Body of pancreas (tissue), 4 donors: ENCODE measurements around the gene TYW1B. TPM values are rescaled to one million over a fixed set of nuclear protein-coding genes. Genes with fewer than 3 reads are reported as not detected.
"Not testable (repeated sequence)": the region's sequence is repeated elsewhere in the genome, so short reads cannot be mapped to it uniquely, and the experiment has no call there.

Experiments
- ATAC-seq: fragments of 150-250 bp; one replicate; pipeline ENCODE4 v1.9.1; 2016
- DNase-seq, 4 donors: peaks; one replicate each; pipeline ENCODE4 v3.0.0-alpha.2; 2019
- H3K27ac ChIP-seq, 4 donors: fragments of 200-600 bp; sonication (generic); 1 replicate in 3 of 4; 2 replicates in 1 of 4; pipeline versions ENCODE4 v1.5.1 to v1.6.1; 2016 to 2019; ENCODE audit warnings: mild to moderate bottlenecking in 1 of 4, mixed read lengths in 1 of 4, moderate library complexity in 1 of 4
- H3K27me3 ChIP-seq, 2 donors: fragments of 200-600 bp; sonication (generic); one replicate each; pipeline ENCODE4 v1.6.0; 2016; ENCODE audit warnings: mild to moderate bottlenecking in 1 of 2
- H3K36me3 ChIP-seq, 2 donors: fragments of 200-600 bp; sonication (generic); replicated peaks in 1 of 2; 2 replicates each; pipeline ENCODE4 v1.5.1; 2016; ENCODE audit warnings: low read depth in 2 of 2; ENCODE audit not compliant: insufficient read depth in 1 of 2
- H3K4me1 ChIP-seq: fragments of 200-600 bp; sonication (generic); one replicate; pipeline ENCODE4 v1.6.0; 2016
- H3K4me3 ChIP-seq, 2 donors: fragments of 200-600 bp; sonication (generic); 1 replicate in 1 of 2; 2 replicates in 1 of 2; pipeline ENCODE4 v1.5.1; 2016 to 2019
- H3K9me3 ChIP-seq, 3 donors: fragments of 200-600 bp; sonication (generic); 1 replicate in 2 of 3; 2 replicates in 1 of 3; pipeline ENCODE4 v1.5.1; 2016
- CTCF ChIP-seq, 7 experiments: fragments of 450-650 bp in 4 of 7; fragments of 200-600 bp in 3 of 7; sonication (generic) in 3 of 7; IDR thresholded peaks; one replicate each; pipeline ENCODE4 v1.5.1; 2016 to 2019; ENCODE audit warnings: antibody characterized with exemption in 7 of 7
- POLR2A ChIP-seq, 3 donors: fragments of 450-650 bp; IDR thresholded peaks; one replicate each; pipeline ENCODE4 v1.6.1; 2016; ENCODE audit warnings: antibody characterized with exemption in 3 of 3, mild to moderate bottlenecking in 2 of 3
- WGBS, 2 donors: methylation state at CpG; one replicate each; pipeline ENCODE4 v1.1.5; 2017; 5-methylcytosine and 5-hydroxymethylcytosine counted together
- intact Hi-C: fragments of 100-400 bp; cut with DNase I; formaldehyde crosslinking; loops from one replicate; pipeline ENCODE4 v1.15.1; 2023
- total RNA-seq, 2 donors: library from RNA; depleted of rRNA; stranded (reverse); fragments of >200 nt; gene quantifications; one replicate each; pipeline ENCODE4 v1.1.0, GENCODE V29; 2016

The TYW1B gene
- total RNA-seq, 2 donors from 2014 or later = 5.7 to 7.9 TPM

DNA sequence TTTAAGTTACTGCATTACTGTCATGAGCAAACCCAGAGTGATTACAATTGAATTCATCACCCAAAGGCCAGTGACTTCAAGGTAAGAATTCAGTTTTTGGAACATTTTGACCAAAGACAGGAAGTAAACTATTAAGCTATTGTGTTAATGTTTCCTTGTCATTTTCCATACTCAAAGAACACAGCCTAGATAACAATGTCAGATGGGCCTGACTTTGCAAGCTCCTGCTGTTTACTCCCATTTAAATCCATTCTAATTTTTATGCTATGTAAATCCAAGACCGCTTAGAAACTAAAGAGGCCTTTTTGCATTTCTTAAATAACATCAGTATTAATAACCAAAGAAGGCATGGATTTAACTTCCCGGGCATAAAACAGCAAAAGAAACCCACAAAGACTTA, 136.6 kb downstream of the TYW1B start:
- intact Hi-C loops, H3K9me3 ChIP-seq, H3K27ac ChIP-seq, H3K36me3 ChIP-seq, DNase-seq, H3K27me3 ChIP-seq, ATAC-seq, H3K4me1 ChIP-seq, H3K4me3 ChIP-seq: not testable (repeated sequence)
- WGBS, 2 donors = 85 to 89% methylated on average over 2 of the region's 2 CpGs

GRCh38 chr7:72690177-72690576, 137.8 kb downstream of the TYW1B start:
- H3K4me1 ChIP-seq, ATAC-seq, H3K27me3 ChIP-seq, H3K27ac ChIP-seq, intact Hi-C loops, H3K9me3 ChIP-seq, H3K4me3 ChIP-seq, DNase-seq, H3K36me3 ChIP-seq: not testable (repeated sequence)
- 45 to 47% methylated on average over 2 of the region's 2 CpGs for WGBS, 2 donors

- ATAC-seq, H3K4me3 ChIP-seq, H3K4me1 ChIP-seq, H3K36me3 ChIP-seq, intact Hi-C loops, DNase-seq, H3K9me3 ChIP-seq, H3K27ac ChIP-seq, H3K27me3 ChIP-seq: not testable (repeated sequence)
- 76 to 100% methylated on average over 1 of the region's 1 CpG for WGBS, 2 donors
Observed at GRCh38 chr7:72689344-72689743, 138.7 kb downstream of the TYW1B start.

DNA sequence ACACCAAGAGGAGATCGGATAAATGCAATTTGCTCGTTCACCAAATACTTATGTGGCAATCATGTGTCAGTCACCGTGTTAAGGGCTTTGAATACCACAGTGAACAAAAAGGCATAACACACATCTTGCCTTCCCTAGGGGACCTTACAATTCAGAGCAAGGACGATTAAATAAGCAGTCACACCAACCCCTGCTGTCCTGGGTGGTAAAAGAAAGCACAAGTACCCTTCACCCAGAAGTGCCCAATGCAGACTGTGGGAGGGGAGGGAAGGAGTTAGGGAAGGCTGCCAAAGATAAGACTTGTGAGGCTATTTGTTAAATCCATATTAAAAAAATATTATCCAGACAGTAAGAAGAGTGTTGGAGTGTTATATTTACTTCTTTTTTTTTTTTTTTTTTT, 146.8 kb downstream of the TYW1B start:
- H3K4me1 ChIP-seq = peaks cover 20% of the 10 kb centered on the region
- H3K27me3 ChIP-seq, DNase-seq, H3K27ac ChIP-seq, H3K36me3 ChIP-seq, H3K4me3 ChIP-seq, H3K9me3 ChIP-seq, ATAC-seq, intact Hi-C loops: not testable (repeated sequence)
- WGBS, 2 donors = 69 to 77% methylated on average over 4 of the region's 4 CpGs

DNA sequence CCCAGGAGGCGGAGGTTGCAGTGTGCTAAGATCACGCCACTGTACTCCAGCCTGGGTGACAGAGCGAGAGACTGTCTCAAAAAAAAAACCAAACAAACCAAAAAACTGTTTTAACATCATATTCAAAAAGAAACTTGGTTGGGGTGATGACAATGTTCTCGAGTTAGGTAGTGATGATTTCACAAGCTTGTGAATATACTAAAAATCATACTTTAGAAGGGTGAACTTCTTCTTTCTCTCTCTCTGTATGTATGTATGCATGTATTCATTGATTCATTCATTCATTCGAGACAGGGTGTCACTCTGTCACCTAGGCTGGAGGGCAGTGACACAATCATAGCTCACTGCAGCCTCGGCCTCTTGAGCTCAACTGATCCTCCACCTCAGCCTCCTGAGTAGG, 151.1 kb downstream of the TYW1B start:
- H3K36me3 ChIP-seq, H3K27me3 ChIP-seq, H3K4me1 ChIP-seq, ATAC-seq, H3K4me3 ChIP-seq, H3K9me3 ChIP-seq, H3K27ac ChIP-seq, DNase-seq, intact Hi-C loops: not testable (repeated sequence)
- WGBS, 2 donors = 89 to 94% methylated on average over 6 of the region's 6 CpGs

GRCh38 chr7:72676086-72676690, 151.8 kb downstream of the TYW1B start:
- ATAC-seq = not testable (repeated sequence)

DNA sequence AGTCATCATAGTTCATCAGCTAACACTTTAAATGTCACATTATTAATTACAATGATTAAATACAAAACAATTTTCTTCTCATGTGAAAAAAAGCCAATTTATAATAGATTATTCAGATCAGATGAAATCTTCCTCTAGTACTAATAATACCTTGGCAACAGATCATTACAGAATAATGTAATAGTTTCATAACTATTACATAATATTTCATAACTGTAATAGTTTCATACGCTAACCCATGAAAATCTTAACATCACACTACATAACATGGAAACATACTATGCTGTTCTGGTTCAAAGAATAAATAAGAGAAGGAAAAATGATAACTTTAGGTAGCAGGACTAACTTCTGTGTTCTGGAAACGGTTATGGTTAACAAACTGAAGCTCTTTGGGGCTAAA, 152.3 kb downstream of the TYW1B start:
- 81 to 84% methylated on average over 2 of the region's 2 CpGs for WGBS, 2 donors
- H3K4me1 ChIP-seq, H3K27me3 ChIP-seq, H3K9me3 ChIP-seq, H3K4me3 ChIP-seq, intact Hi-C loops, ATAC-seq, H3K27ac ChIP-seq, DNase-seq, H3K36me3 ChIP-seq: not testable (repeated sequence)

More at GRCh38 chr7:72676086-72676690, 151.8 kb downstream of the TYW1B start:
- H3K4me3 ChIP-seq, H3K27me3 ChIP-seq, DNase-seq, H3K4me1 ChIP-seq, H3K36me3 ChIP-seq, H3K27ac ChIP-seq, H3K9me3 ChIP-seq, intact Hi-C loops: not testable (repeated sequence)
- WGBS, 2 donors = 30 to 41% methylated on average over 5 of the region's 5 CpGs

DNA sequence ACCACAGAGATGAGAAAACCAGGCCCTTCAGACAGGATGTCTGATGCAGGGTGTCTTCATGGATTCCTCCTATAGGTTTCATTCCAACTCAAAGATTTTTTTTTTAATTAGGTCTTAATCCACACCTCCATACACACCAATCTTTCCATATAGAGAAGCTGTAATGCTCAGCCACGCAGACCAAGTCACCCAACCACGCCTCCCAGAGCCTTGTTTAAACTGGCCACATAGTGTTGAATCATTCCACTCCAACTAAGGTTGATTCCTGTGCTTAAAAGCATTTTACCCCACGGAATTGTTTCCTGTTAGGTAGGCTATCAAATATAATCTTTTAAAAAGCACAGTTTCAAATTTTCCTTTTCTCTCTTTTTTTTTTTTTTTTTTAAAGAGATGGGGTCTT, 153.6 kb downstream of the TYW1B start:
- intact Hi-C loops = no loop called here
- 91 to 92% methylated on average over 3 of the region's 3 CpGs for WGBS, 2 donors
- ATAC-seq = no peak
- TF ChIP-seq CTCF (IDR thresholded peaks at IDR 0.05) (no peak), POLR2A (IDR thresholded peaks at IDR 0.05) (no peak)
- Histone ChIP-seq H3K27me3 (no peaks in the 10 kb centered on the region), H3K4me3 (no peak overlapping the region), H3K27ac (no peak overlapping the region), H3K9me3 (no peaks in the 10 kb centered on the region), H3K36me3 (no peaks in the 10 kb centered on the region), H3K4me1 (no peaks in the 10 kb centered on the region)
- DNase-seq = no peak

DNA sequence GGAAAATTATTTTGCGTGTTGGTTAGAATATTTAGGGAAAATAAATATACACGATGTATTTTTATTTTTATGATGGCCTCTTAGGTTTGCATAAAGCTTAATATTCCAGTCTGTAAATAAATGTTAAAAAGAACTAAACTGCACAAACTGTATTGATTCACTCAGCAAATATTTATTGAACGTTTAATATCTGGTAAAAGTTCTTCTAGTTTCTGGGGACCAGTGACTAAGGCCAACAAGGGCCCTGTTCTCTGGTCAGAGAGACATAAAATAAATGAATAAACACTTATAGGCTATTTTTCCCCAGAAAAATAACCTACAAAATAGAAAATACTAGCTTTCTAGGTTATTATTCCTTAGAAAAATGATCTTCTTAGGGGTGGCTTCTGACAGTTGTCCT, 157.2 kb downstream of the TYW1B start:
- H3K9me3 ChIP-seq, H3K27me3 ChIP-seq, H3K4me3 ChIP-seq, DNase-seq, intact Hi-C loops, H3K4me1 ChIP-seq, H3K36me3 ChIP-seq, ATAC-seq, H3K27ac ChIP-seq: not testable (repeated sequence)
- 30 to 32% methylated on average over 3 of the region's 3 CpGs for WGBS, 2 donors

DNA sequence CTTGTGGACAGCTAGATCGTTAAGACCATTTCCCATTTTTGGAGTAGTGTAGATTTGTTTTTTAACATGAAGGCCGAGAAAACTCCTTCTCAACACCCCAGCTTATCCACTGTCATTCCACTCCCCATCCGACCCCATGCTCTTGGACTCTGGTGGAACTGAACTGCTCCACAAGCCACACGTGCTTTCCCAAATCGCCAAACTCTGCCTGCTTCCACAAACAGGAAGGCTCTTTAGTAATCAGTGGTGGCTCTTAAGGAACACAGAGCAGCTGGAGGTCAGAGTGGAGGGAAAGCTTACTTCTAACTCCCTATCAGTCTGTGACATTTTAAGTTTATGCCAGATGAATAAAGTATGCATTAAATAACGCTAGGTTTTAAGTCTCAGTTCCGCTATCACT, 159.6 kb downstream of the TYW1B start:
- intact Hi-C loops, H3K27me3 ChIP-seq, H3K36me3 ChIP-seq, ATAC-seq, H3K4me3 ChIP-seq, DNase-seq, H3K27ac ChIP-seq, H3K9me3 ChIP-seq, H3K4me1 ChIP-seq: not testable (repeated sequence)
- WGBS, 2 donors = 69 to 80% methylated on average over 7 of the region's 7 CpGs

- DNase-seq, H3K9me3 ChIP-seq, H3K36me3 ChIP-seq, intact Hi-C loops, ATAC-seq, H3K4me1 ChIP-seq, H3K4me3 ChIP-seq, H3K27me3 ChIP-seq, H3K27ac ChIP-seq: not testable (repeated sequence)
- 41 to 43% methylated on average over 3 of the region's 3 CpGs for WGBS, 2 donors
Observed at GRCh38 chr7:72667049-72667448, 161.0 kb downstream of the TYW1B start.
